HG02973 (cell line): ENCODE data around the gene ZNF341.
"Not testable (repeated sequence)": the region's sequence is repeated elsewhere in the genome, so short reads cannot be mapped to it uniquely, and the experiment has no call there.

ENCODE experiments used
- ATAC-seq: cut with Tn5 transposase; IDR thresholded peaks from one replicate; pipeline ENCODE4 v1.9.1; 2021; ENCODE audit warnings: moderate library complexity; ENCODE audit not compliant: unreplicated experiment

ZNF341 gene

GRCh38 chr20:33728463-33728862 is 3.3 kb upstream of the ZNF341 start:
- no peak for ATAC-seq

- no peak for ATAC-seq
Observed at GRCh38 chr20:33729101-33729500, 2.7 kb upstream of the ZNF341 start.

- ATAC-seq: no peak
Observed at GRCh38 chr20:33730946-33731692, 677 bp upstream of the ZNF341 start.

- peak; percentile 63 for ATAC-seq
Observed at GRCh38 chr20:33732166-33732970, 572 bp downstream of the ZNF341 start.

GRCh38 chr20:33733654-33734576 is 2.1 kb downstream of the ZNF341 start:
- ATAC-seq: no peak

GRCh38 chr20:33736962-33737361 is 5.2 kb downstream of the ZNF341 start:
- ATAC-seq: no peak

GRCh38 chr20:33739493-33739892 is 7.7 kb downstream of the ZNF341 start:
- no peak for ATAC-seq

GRCh38 chr20:33740189-33740588 is 8.4 kb downstream of the ZNF341 start:
- ATAC-seq: no peak

- no peak for ATAC-seq
Observed at GRCh38 chr20:33744181-33744580, 12.4 kb downstream of the ZNF341 start.

GRCh38 chr20:33744773-33745385 is 13.1 kb downstream of the ZNF341 start:
- no peak for ATAC-seq

- ATAC-seq: no peak
Observed at GRCh38 chr20:33746325-33746998, 14.7 kb downstream of the ZNF341 start.

- ATAC-seq: no peak
Observed at GRCh38 chr20:33751775-33752174, 20.0 kb downstream of the ZNF341 start.

- ATAC-seq: no peak
Observed at GRCh38 chr20:33753143-33753542, 21.3 kb downstream of the ZNF341 start.

- no peak for ATAC-seq
Observed at GRCh38 chr20:33753763-33754162, 22.0 kb downstream of the ZNF341 start.

- not testable (repeated sequence) for ATAC-seq
Observed at GRCh38 chr20:33755936-33756490, 24.2 kb downstream of the ZNF341 start.

- ATAC-seq: no peak
Observed at GRCh38 chr20:33757046-33757445, 25.2 kb downstream of the ZNF341 start.

- ATAC-seq: no peak
Observed at GRCh38 chr20:33757458-33757857, 25.7 kb downstream of the ZNF341 start.

- ATAC-seq: no peak
Observed at GRCh38 chr20:33761698-33762250, 30.0 kb downstream of the ZNF341 start.

GRCh38 chr20:33765099-33765498 is 33.3 kb downstream of the ZNF341 start:
- no peak for ATAC-seq

- no peak for ATAC-seq
Observed at GRCh38 chr20:33765592-33765991, 33.8 kb downstream of the ZNF341 start.
